Testis (tissue), 3 donors: ENCODE measurements around the gene COMMD2. TPM values are rescaled to one million over a fixed set of nuclear protein-coding genes. Genes with fewer than 3 reads are reported as not detected.

Experiments used
- DNase-seq: peaks from one replicate; pipeline ENCODE4 v3.0.0-alpha.2; 2019
- H3K27ac ChIP-seq, 2 donors: fragments of 200-600 bp; sonication (generic); one replicate each; pipeline ENCODE4 v1.5.1; 2019
- H3K27me3 ChIP-seq: fragments of 200-600 bp; sonication (generic); one replicate; pipeline ENCODE4 v1.5.1; 2019
- H3K36me3 ChIP-seq: fragments of 200-600 bp; sonication (generic); one replicate; pipeline ENCODE4 v1.5.1; 2017; ENCODE audit warnings: low read depth; ENCODE audit errors: missing control alignments
- H3K4me1 ChIP-seq: fragments of 200-600 bp; sonication (generic); one replicate; pipeline ENCODE4 v1.5.1; 2019
- H3K4me3 ChIP-seq, 2 donors: fragments of 200-600 bp; sonication (generic); one replicate each; pipeline ENCODE4 v1.5.1; 2017 to 2019
- H3K9me3 ChIP-seq: fragments of 200-600 bp; sonication (generic); one replicate; pipeline ENCODE4 v1.5.1; 2017
- CTCF ChIP-seq, 3 experiments: fragments of 450-650 bp in 2 of 3; fragments of 200-600 bp in 1 of 3; sonication (generic) in 1 of 3; IDR thresholded peaks; one replicate each; pipeline ENCODE4 v1.5.1; 2016 to 2019; ENCODE audit warnings: antibody characterized with exemption in 3 of 3, mild to moderate bottlenecking in 2 of 3, moderate library complexity in 1 of 3
- POLR2A ChIP-seq: fragments of 450-650 bp; IDR thresholded peaks from one replicate; pipeline ENCODE4 v1.6.1; 2017; ENCODE audit warnings: antibody characterized with exemption, mild to moderate bottlenecking, moderate library complexity
- WGBS, 2 donors: methylation state at CpG; one replicate each; pipeline ENCODE4 v1.1.5; 2018; 5-methylcytosine and 5-hydroxymethylcytosine counted together
- intact Hi-C: fragments of 100-400 bp; cut with DNase I; formaldehyde crosslinking; loops from one replicate; pipeline ENCODE4 v1.15.1; 2023; ENCODE audit warnings: low total_unique reads
- polyA plus RNA-seq: library from polyadenylated mRNA; stranded (reverse); fragments of 350-450 nt; fragmentation: Illumina TruSeq; extraction: RNeasy Lipid Tissue Mini Kit (QIAGEN cat#74804); gene quantifications from one replicate; pipeline ENCODE4 v1.2.3, GENCODE V29; 2014; ENCODE audit warnings: low read depth, low replicate concordance; ENCODE audit not compliant: insufficient read depth
- total RNA-seq, 2 donors: library from RNA; depleted of rRNA; stranded (reverse); fragments of >200 nt; gene quantifications; one replicate each; pipeline ENCODE4 v1.2.3, GENCODE V29; 2016

The COMMD2 gene
- total and polyA plus RNA-seq, 3 donors from 2014 or later: 19.9 to 27.7 (median 21.8) TPM

- TF ChIP-seq POLR2A (no peak), CTCF (IDR thresholded peaks at IDR 0.05) (peak; percentile 64 to 66 (median 66))
- H3K27me3 ChIP-seq: no peaks in the 10 kb centered on the region
- no peak overlapping the region for H3K27ac ChIP-seq
- H3K4me1 ChIP-seq: peaks cover 6% of the 10 kb centered on the region
- peak; percentile 79 for DNase-seq
- WGBS, 2 donors: 15 to 33% methylated on average over 2 of the region's 2 CpGs
- H3K9me3 ChIP-seq: no peaks in the 10 kb centered on the region
- H3K4me3 ChIP-seq: no peak overlapping the region
- no peaks in the 10 kb centered on the region for H3K36me3 ChIP-seq
- intact Hi-C loops: loop anchor here (10.0 kb wide), 1 partner anchor 203 kb away; no protein-coding TSS in a partner anchor
Measured at GRCh38 chr3:149717391-149718056, 34.8 kb downstream of the COMMD2 start.

- Histone ChIP-seq H3K4me3 (no peak overlapping the region), H3K9me3 (no peaks in the 10 kb centered on the region), H3K27me3 (no peaks in the 10 kb centered on the region), H3K4me1 (peaks cover 6% of the 10 kb centered on the region), H3K27ac (no peak overlapping the region), H3K36me3 (no peaks in the 10 kb centered on the region)
- WGBS, 2 donors: 40 to 47% methylated on average over 6 of the region's 6 CpGs
- intact Hi-C loops: loop anchor here (10.0 kb wide), 1 partner anchor 202 kb away; no protein-coding TSS in a partner anchor
- DNase-seq: no peak
- no peak for TF ChIP-seq CTCF (IDR thresholded peaks at IDR 0.05)
- no peak for TF ChIP-seq POLR2A
Measured at GRCh38 chr3:149716984-149717383, 35.3 kb downstream of the COMMD2 start.

GRCh38 chr3:149715247-149715646, 37.0 kb downstream of the COMMD2 start:
- TF ChIP-seq CTCF (IDR thresholded peaks at IDR 0.05) (no peak), POLR2A (no peak)
- Histone ChIP-seq H3K4me1 (peaks cover 6% of the 10 kb centered on the region), H3K4me3 (no peak overlapping the region), H3K27ac (no peak overlapping the region), H3K36me3 (no peaks in the 10 kb centered on the region), H3K27me3 (no peaks in the 10 kb centered on the region), H3K9me3 (no peaks in the 10 kb centered on the region)
- DNase-seq: no peak
- 90% methylated on average over 5 to 13 of the region's 13 CpGs for WGBS, 2 donors
- intact Hi-C loops: loop anchor here (10.0 kb wide), 1 partner anchor 200 kb away; no protein-coding TSS in a partner anchor

- 57 to 76% methylated on average over 9 to 36 of the region's 38 CpGs for WGBS, 2 donors
- no peak overlapping the region for H3K27ac ChIP-seq
Measured at GRCh38 chr3:149713730-149714654, 38.3 kb downstream of the COMMD2 start.

GRCh38 chr3:149706905-149707304, 45.4 kb downstream of the COMMD2 start:
- Histone ChIP-seq H3K9me3 (no peaks in the 10 kb centered on the region), H3K4me1 (peaks cover 3% of the 10 kb centered on the region), H3K36me3 (no peaks in the 10 kb centered on the region), H3K27ac (no peak overlapping the region), H3K27me3 (no peaks in the 10 kb centered on the region), H3K4me3 (no peak overlapping the region)
- no peak for DNase-seq
- TF ChIP-seq CTCF (IDR thresholded peaks at IDR 0.05) (no peak), POLR2A (no peak)
- intact Hi-C loops: no loop called here
- WGBS, 2 donors: 68 to 71% methylated on average over 3 of the region's 3 CpGs

More at GRCh38 chr3:149713730-149714654, 38.3 kb downstream of the COMMD2 start:
- Histone ChIP-seq H3K4me3 (no peak overlapping the region), H3K4me1 (peaks cover 6% of the 10 kb centered on the region), H3K36me3 (no peaks in the 10 kb centered on the region), H3K27me3 (no peaks in the 10 kb centered on the region), H3K9me3 (no peaks in the 10 kb centered on the region)
- DNase-seq: no peak
- intact Hi-C loops: loop anchor here (10.0 kb wide), 1 partner anchor 199 kb away; no protein-coding TSS in a partner anchor
- TF ChIP-seq POLR2A: no peak
